HG03432 (cell line): ENCODE data around the gene UNC5CL.

ENCODE experiments used
- ATAC-seq: cut with Tn5 transposase; IDR thresholded peaks from one replicate; pipeline ENCODE4 v1.9.1; 2021; ENCODE audit warnings: mild to moderate bottlenecking, moderate library complexity; ENCODE audit not compliant: unreplicated experiment

UNC5CL gene

GRCh38 chr6:41064841-41065240 lies 25.8 kb upstream of the UNC5CL start:
- no peak for ATAC-seq

GRCh38 chr6:41063884-41064285 lies 24.9 kb upstream of the UNC5CL start:
- ATAC-seq = no peak

GRCh38 chr6:41062056-41062455 lies 23.0 kb upstream of the UNC5CL start:
- ATAC-seq = no peak

- no peak for ATAC-seq
These were observed 22.2 kb upstream of the UNC5CL start for GRCh38 chr6:41061196-41061726.

- no peak for ATAC-seq
These were observed 20.5 kb upstream of the UNC5CL start for GRCh38 chr6:41059556-41059955.

- no peak for ATAC-seq
These were observed 19.8 kb upstream of the UNC5CL start for GRCh38 chr6:41058783-41059181.

- no peak for ATAC-seq
These were observed 17.9 kb upstream of the UNC5CL start for GRCh38 chr6:41056768-41057490.

- no peak for ATAC-seq
These were observed 16.1 kb upstream of the UNC5CL start for GRCh38 chr6:41055149-41055548.

- ATAC-seq = no peak
These were observed 15.5 kb upstream of the UNC5CL start for GRCh38 chr6:41054511-41054910.

- no peak for ATAC-seq
These were observed 14.0 kb upstream of the UNC5CL start, which contains the start of gene APOBEC2 for GRCh38 chr6:41053041-41053440. APOBEC2 (plus strand) TSS chr6:41053202; CDS start chr6:41053348, 146 bp downstream.

- ATAC-seq = no peak
These were observed 12.9 kb upstream of the UNC5CL start for GRCh38 chr6:41051873-41052272.

GRCh38 chr6:41050536-41050935 lies 11.5 kb upstream of the UNC5CL start:
- no peak for ATAC-seq

- no peak for ATAC-seq
These were observed 10.9 kb upstream of the UNC5CL start for GRCh38 chr6:41049955-41050354.

- no peak for ATAC-seq
These were observed 10.5 kb upstream of the UNC5CL start for GRCh38 chr6:41049521-41049920.

GRCh38 chr6:41047745-41048732 lies 9.0 kb upstream of the UNC5CL start:
- ATAC-seq = no peak

GRCh38 chr6:41047306-41047705 lies 8.3 kb upstream of the UNC5CL start:
- ATAC-seq = no peak

- ATAC-seq = no peak
These were observed 7.1 kb upstream of the UNC5CL start for GRCh38 chr6:41046084-41046483.

- no peak for ATAC-seq
These were observed 6.6 kb upstream of the UNC5CL start for GRCh38 chr6:41045664-41046063.

- no peak for ATAC-seq
These were observed 4.1 kb upstream of the UNC5CL start for GRCh38 chr6:41043151-41043550.

- ATAC-seq = no peak
These were observed 3.4 kb upstream of the UNC5CL start, which contains the start of gene TSPO2 for GRCh38 chr6:41042226-41043055. TSPO2 (plus strand) TSS chr6:41042467; CDS start chr6:41042986, 519 bp downstream.
